ENCODE measurements around the gene SLC32A1. TPM values are rescaled to one million over a fixed set of nuclear protein-coding genes. Genes with fewer than 3 reads are reported as not detected.

Gene SLC32A1
- total RNA-seq, 1 donor from 2014 or later, result not detected

DNA sequence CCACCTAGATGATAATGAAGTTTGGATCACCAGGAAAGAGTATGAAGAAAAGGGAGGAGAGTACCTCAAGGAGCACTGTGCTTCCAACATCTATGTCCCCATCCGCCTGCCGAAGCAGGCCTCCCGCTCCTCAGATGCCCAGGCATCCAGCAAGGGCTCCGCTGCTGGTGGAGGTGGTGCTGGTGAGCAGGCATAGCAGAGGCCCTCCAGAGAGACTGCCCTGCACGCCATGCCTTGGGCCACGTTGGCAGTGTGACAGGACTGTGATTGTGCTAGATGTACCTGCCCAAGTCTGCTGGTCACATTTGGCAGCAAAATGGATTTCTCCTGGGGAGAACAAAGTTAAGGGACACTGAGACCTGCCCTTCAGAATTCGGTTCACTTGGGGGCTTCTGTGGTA, 47.3 kb downstream of the SLC32A1 start:
- peaks cover 35% of the 10 kb centered on the region for H3K36me3 Mint-ChIP-seq
- no peak overlapping the region for H3K4me3 Mint-ChIP-seq
- no peaks in the 10 kb centered on the region for H3K4me1 Mint-ChIP-seq (ENCODE audit: unreplicated experiment)
- H3K27me3 Mint-ChIP-seq, result no peaks in the 10 kb centered on the region
- peaks cover 8% of the 10 kb centered on the region for H3K9me3 Mint-ChIP-seq
- H3K27ac Mint-ChIP-seq, result no peak overlapping the region
- no peak for DNase-seq (ENCODE audit: extremely low spot score, unreplicated experiment)
- TF ChIP-seq, protein P1, sequence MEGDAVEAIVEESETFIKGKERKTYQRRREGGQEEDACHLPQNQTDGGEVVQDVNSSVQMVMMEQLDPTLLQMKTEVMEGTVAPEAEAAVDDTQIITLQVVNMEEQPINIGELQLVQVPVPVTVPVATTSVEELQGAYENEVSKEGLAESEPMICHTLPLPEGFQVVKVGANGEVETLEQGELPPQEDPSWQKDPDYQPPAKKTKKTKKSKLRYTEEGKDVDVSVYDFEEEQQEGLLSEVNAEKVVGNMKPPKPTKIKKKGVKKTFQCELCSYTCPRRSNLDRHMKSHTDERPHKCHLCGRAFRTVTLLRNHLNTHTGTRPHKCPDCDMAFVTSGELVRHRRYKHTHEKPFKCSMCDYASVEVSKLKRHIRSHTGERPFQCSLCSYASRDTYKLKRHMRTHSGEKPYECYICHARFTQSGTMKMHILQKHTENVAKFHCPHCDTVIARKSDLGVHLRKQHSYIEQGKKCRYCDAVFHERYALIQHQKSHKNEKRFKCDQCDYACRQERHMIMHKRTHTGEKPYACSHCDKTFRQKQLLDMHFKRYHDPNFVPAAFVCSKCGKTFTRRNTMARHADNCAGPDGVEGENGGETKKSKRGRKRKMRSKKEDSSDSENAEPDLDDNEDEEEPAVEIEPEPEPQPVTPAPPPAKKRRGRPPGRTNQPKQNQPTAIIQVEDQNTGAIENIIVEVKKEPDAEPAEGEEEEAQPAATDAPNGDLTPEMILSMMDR (conservative IDR thresholded peaks at IDR 0.05), result no peak

DNA sequence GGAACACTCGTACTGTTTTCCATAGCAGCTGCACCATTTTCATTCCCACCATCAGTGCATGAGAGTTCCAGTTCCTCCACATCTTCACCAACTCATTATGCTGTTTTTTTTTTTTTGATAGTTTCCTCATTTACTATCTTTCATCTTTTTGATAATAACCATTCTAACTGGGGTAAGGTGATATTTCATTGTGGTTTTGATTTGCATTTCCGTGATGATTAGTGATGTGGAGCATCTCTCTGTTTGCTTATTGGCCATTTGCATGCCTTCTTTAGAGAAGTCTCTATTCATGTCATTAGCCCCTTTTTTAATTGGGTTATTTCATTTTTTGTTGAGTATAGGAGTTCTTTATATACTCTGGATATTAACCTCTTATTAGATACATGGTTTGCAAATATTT, 49.9 kb downstream of the SLC32A1 start:
- Mint-ChIP-seq H3K9me3 (peaks cover 8% of the 10 kb centered on the region), H3K27ac (no peak overlapping the region), H3K4me1 (ENCODE audit: unreplicated experiment) (no peaks in the 10 kb centered on the region), H3K36me3 (peaks cover 29% of the 10 kb centered on the region), H3K27me3 (no peaks in the 10 kb centered on the region), H3K4me3 (no peak overlapping the region)
- TF ChIP-seq, protein P1 (conservative IDR thresholded peaks at IDR 0.05), result no peak
- DNase-seq (ENCODE audit: extremely low spot score, unreplicated experiment), result no peak

DNA sequence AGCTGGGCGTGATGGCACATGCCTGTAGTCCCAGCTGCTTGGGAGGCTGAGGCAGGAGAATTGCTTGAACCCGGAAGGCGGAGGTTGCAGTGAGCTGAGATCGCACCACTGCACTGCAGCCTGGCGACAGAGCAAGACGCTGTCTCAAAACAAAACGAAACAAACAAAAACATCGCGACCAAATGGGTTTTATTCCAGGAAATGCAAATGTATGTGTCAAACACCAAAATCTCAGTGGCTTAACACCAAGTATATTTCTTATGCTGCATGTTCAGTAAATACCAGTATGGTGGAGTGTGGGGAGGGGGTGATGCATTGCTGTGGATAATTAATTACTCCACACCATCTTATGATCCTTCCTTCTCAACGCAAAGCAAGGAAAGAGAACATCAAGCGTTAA, 52.1 kb downstream of the SLC32A1 start:
- Mint-ChIP-seq H3K9me3 (peaks cover 8% of the 10 kb centered on the region), H3K27me3 (no peaks in the 10 kb centered on the region), H3K4me1 (ENCODE audit: unreplicated experiment) (peaks cover 8% of the 10 kb centered on the region), H3K4me3 (no peak overlapping the region), H3K27ac (no peak overlapping the region), H3K36me3 (peaks cover 27% of the 10 kb centered on the region)
- TF ChIP-seq, protein P1 (conservative IDR thresholded peaks at IDR 0.05), result no peak
- DNase-seq (ENCODE audit: extremely low spot score, unreplicated experiment), result no peak

Other genes with a start within 250 kb of the SLC32A1 start
- gene ADIG, start 143.3 kb upstream of the SLC32A1 start, total RNA-seq (ENCODE audit: low replicate concordance), result not detected in 2 replicates
- gene ARHGAP40, start 122.7 kb upstream of the SLC32A1 start, total RNA-seq (ENCODE audit: low replicate concordance), result 1.7 and 1.9 TPM in 2 replicates
- 5.7 and 9.1 TPM in 2 replicates for gene ACTR5, start 24.0 kb downstream of the SLC32A1 start, total RNA-seq (ENCODE audit: low replicate concordance)
- 0.31 TPM in 1 of 2 replicates, not detected in the other for gene PPP1R16B, start 81.2 kb downstream of the SLC32A1 start, total RNA-seq (ENCODE audit: low replicate concordance)
- gene FAM83D, start 201.9 kb downstream of the SLC32A1 start, total RNA-seq (ENCODE audit: low replicate concordance), result 11.7 and 23.1 TPM in 2 replicates
- 7.1 and 14.0 TPM in 2 replicates for gene DHX35, start 237.9 kb downstream of the SLC32A1 start, total RNA-seq (ENCODE audit: low replicate concordance)

Data from type B pancreatic cell (in vitro differentiated cells).